SU-DHL-6 (cell line): ENCODE measurements around the gene SULT1C4.

Experiments used
- H2AFZ ChIP-seq: fragments of 200-600 bp; sonication (generic); 2 replicates; pipeline ENCODE4 v1.6.1; 2014; ENCODE audit warnings: low read depth, mild to moderate bottlenecking, moderate library complexity, mixed read lengths, antibody characterized with exemption, low read length; ENCODE audit not compliant: severe bottlenecking
- H3F3A ChIP-seq: fragments of 200-600 bp; shearing (Covaris generic); 2 replicates; pipeline ENCODE4 v1.6.0; 2016; ENCODE audit warnings: antibody characterized with exemption, mild to moderate bottlenecking; ENCODE audit not compliant: insufficient read depth
- H3K27ac ChIP-seq: fragments of 200-600 bp; sonication (generic); 2 replicates; pipeline ENCODE4 v1.5.1; 2016; ENCODE audit warnings: low read depth, mild to moderate bottlenecking, low read length, moderate library complexity, mixed read lengths
- H3K27me3 ChIP-seq: fragments of 200-600 bp; sonication (generic), shearing (Covaris generic); 2 replicates; pipeline ENCODE4 v1.6.0; 2014; ENCODE audit warnings: mild to moderate bottlenecking, low read length
- H3K36me3 ChIP-seq: fragments of 200-600 bp; sonication (generic); 2 replicates; pipeline ENCODE4 v1.6.1; 2014; ENCODE audit warnings: mild to moderate bottlenecking, low read length, mixed read lengths
- H3K4me2 ChIP-seq: fragments of 300-600, 200-600 bp; shearing (Covaris generic), sonication (generic); 2 replicates; pipeline ENCODE4 v1.6.0; 2014; ENCODE audit warnings: low read length, low read depth, mild to moderate bottlenecking; ENCODE audit not compliant: poor library complexity, severe bottlenecking
- H3K4me3 ChIP-seq: fragments of 200-600 bp; sonication (generic); 2 replicates; pipeline ENCODE4 v1.5.1; 2014; ENCODE audit warnings: antibody characterized with exemption, low read length, mild to moderate bottlenecking, mixed read lengths; ENCODE audit not compliant: insufficient read depth, poor library complexity, severe bottlenecking
- H3K79me2 ChIP-seq: fragments of 200-600 bp; sonication (generic); 2 replicates; pipeline ENCODE4 v1.6.1; 2014; ENCODE audit warnings: mild to moderate bottlenecking, low read length, moderate library complexity; ENCODE audit not compliant: insufficient read depth
- H3K9ac ChIP-seq: fragments of 200-600 bp; sonication (generic); 2 replicates; pipeline ENCODE4 v1.7.0; 2014; ENCODE audit warnings: mild to moderate bottlenecking, low read length
- H3K9me2 ChIP-seq: fragments of 200-600 bp; sonication (generic); replicated peaks from 2 replicates; pipeline ENCODE4 v1.6.1; 2014; ENCODE audit warnings: low read length; ENCODE audit not compliant: insufficient read depth
- H3K9me3 ChIP-seq: fragments of 200-600 bp; sonication (generic); 2 replicates; pipeline ENCODE4 v1.6.1; 2014; ENCODE audit warnings: low read length, mixed read lengths; ENCODE audit not compliant: insufficient read depth
- H4K20me1 ChIP-seq: fragments of 200-600 bp; sonication (generic); 2 replicates; pipeline ENCODE4 v1.6.1; 2014; ENCODE audit warnings: low read depth, mild to moderate bottlenecking, antibody characterized with exemption, low read length, moderate library complexity, mixed read lengths
- EZH2phosphoT487 ChIP-seq: fragments of 200-600 bp; sonication (generic), shearing (Covaris generic); conservative IDR thresholded peaks from 2 replicates; pipeline ENCODE4 v1.6.1; 2018; ENCODE audit warnings: mild to moderate bottlenecking, antibody characterized with exemption, low read length, moderate library complexity, mixed read lengths
- TF ChIP-seq, protein P1 (sequence below): fragments of 200-600 bp; sonication (generic); IDR thresholded peaks from one replicate; pipeline ENCODE4 v1.5.1; 2017; ENCODE audit warnings: antibody characterized with exemption, mild to moderate bottlenecking, low read length, moderate library complexity; ENCODE audit not compliant: insufficient read depth, poor library complexity, severe bottlenecking

Gene SULT1C4

DNA sequence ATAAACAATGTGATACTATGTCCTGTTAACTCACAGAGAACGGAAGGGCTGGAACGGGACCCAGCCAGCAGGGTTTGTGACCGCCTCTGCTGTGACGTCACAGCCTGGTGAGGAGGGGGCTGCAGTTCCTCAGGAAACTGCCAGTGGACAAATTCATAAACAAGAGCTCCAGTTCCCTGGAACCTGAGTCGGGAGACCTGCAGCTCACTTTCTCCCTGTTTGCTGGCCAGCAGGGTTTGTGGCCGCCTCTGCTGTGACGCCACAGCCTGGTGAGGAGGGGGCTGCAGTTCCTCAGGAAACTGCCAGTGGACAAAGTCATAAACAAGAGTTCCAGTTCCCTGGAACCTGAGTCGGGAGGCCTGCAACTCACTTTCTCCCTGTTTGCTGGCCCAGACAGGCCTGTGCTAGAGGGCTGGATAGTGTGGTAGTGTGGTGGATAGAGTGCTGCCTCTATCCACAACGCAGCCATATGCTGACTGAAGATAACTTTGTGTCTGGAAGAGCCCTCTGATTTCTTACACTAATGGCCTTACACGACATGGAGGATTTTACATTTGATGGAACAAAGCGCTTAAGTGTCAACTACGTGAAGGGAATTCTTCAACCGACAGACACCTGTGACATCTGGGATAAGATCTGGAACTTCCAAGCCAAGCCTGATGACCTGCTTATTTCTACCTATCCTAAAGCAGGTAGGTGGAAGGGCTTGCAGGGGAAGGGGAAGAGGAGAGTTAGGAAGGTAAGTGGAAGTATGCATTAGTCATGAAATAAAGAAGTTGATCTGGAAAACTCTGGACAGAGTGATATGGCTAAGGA, at the start of gene SULT1C4:
Gene SULT1C4 (plus strand): TSS at position 140 of the 816 bp plus-strand sequence. CDS start 384 bp downstream, at position 524.
- no peak within 1 kb of the TSS for H3K9ac ChIP-seq
- H3K4me3 ChIP-seq, result no peak within 1 kb of the TSS
- H3F3A ChIP-seq, result no peaks in the 10 kb centered on the region
- H3K27me3 ChIP-seq, result no peaks in the 10 kb centered on the region
- no peaks in the 10 kb centered on the region for H4K20me1 ChIP-seq
- H3K9me3 ChIP-seq, result no peaks in the 10 kb centered on the region
- no peak within 1 kb of the TSS for H3K4me2 ChIP-seq
- no peaks in the 10 kb centered on the region for H3K36me3 ChIP-seq
- no peak within 1 kb of the TSS for H2AFZ ChIP-seq
- no peaks in the 10 kb centered on the region for H3K79me2 ChIP-seq
- no peak within 1 kb of the TSS for H3K27ac ChIP-seq
- TF ChIP-seq, protein P1, sequence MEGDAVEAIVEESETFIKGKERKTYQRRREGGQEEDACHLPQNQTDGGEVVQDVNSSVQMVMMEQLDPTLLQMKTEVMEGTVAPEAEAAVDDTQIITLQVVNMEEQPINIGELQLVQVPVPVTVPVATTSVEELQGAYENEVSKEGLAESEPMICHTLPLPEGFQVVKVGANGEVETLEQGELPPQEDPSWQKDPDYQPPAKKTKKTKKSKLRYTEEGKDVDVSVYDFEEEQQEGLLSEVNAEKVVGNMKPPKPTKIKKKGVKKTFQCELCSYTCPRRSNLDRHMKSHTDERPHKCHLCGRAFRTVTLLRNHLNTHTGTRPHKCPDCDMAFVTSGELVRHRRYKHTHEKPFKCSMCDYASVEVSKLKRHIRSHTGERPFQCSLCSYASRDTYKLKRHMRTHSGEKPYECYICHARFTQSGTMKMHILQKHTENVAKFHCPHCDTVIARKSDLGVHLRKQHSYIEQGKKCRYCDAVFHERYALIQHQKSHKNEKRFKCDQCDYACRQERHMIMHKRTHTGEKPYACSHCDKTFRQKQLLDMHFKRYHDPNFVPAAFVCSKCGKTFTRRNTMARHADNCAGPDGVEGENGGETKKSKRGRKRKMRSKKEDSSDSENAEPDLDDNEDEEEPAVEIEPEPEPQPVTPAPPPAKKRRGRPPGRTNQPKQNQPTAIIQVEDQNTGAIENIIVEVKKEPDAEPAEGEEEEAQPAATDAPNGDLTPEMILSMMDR, result no peak
- no peak for TF ChIP-seq EZH2phosphoT487
- H3K9me2 ChIP-seq, result no peaks in the 10 kb centered on the region

DNA sequence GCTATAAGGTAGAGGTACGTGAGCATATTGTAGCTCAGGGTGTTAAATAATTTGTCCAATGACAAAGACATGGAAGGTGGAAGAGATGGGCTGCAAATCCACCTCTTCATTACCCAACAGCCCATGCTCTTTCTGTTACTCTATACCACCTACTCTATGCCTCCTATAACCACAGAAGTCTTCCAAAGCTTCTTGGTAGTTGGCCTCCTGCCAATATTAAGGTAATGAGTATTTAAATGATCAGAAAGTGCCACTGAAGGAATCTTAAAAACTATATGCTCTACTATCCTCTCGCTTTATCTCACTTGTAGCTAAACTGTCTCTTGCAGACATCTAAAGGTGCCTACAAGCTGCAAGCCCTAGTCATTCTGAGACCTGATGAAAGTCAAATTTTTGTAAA, 48.0 kb upstream of the SULT1C4 start:
- TF ChIP-seq, protein P1, result no peak
- TF ChIP-seq EZH2phosphoT487, result no peak
- H3K4me2 ChIP-seq, result no peak overlapping the region
- H3K4me3 ChIP-seq, result no peak overlapping the region

DNA sequence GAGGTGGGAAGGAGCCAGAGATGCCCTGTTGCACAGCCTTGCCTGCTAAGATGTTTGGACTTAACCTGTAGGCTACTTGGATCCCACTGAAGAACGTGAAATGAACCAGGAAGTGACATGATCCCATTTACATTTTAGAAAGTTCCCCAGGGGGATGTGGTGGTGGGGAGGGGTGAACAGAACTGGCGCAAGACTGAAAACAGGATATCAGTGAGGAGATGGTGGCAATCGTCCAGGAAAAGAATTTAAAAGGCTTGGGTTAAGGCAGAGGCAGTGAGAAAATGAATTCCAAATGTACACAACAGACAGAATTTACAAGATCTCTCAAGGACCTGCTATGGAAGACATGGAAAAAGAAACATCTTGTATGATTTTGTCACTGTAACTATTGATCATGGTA, 46.8 kb upstream of the SULT1C4 start:
- H3K9ac ChIP-seq, result no peak overlapping the region
- H3K27me3 ChIP-seq, result no peaks in the 10 kb centered on the region
- H3K79me2 ChIP-seq, result no peaks in the 10 kb centered on the region
- H3K9me3 ChIP-seq, result no peaks in the 10 kb centered on the region
- no peak overlapping the region for H3K27ac ChIP-seq
- no peak overlapping the region for H3K4me3 ChIP-seq
- no peaks in the 10 kb centered on the region for H4K20me1 ChIP-seq
- no peaks in the 10 kb centered on the region for H3K36me3 ChIP-seq
- no peaks in the 10 kb centered on the region for H3F3A ChIP-seq
- no peaks in the 10 kb centered on the region for H3K9me2 ChIP-seq
- H3K4me2 ChIP-seq, result no peak overlapping the region
- TF ChIP-seq, protein P1, result no peak
- no peak for TF ChIP-seq EZH2phosphoT487
- no peak overlapping the region for H2AFZ ChIP-seq

More for the DNA sequence above, 48.0 kb upstream of the SULT1C4 start:
- H2AFZ ChIP-seq, result no peak overlapping the region
- no peaks in the 10 kb centered on the region for H3K79me2 ChIP-seq
- H3K36me3 ChIP-seq, result no peaks in the 10 kb centered on the region
- H3K27me3 ChIP-seq, result no peaks in the 10 kb centered on the region
- no peak overlapping the region for H3K27ac ChIP-seq
- H3K9me3 ChIP-seq, result no peaks in the 10 kb centered on the region
- H3K9me2 ChIP-seq, result no peaks in the 10 kb centered on the region
- no peaks in the 10 kb centered on the region for H3F3A ChIP-seq
- no peaks in the 10 kb centered on the region for H4K20me1 ChIP-seq
- no peak overlapping the region for H3K9ac ChIP-seq
